GM19468 (cell line): ENCODE results near the gene ITIH6.

Experiments used
- ATAC-seq: cut with Tn5 transposase; IDR thresholded peaks from one replicate; pipeline ENCODE4 v1.9.1; 2021; ENCODE audit warnings: mild to moderate bottlenecking, moderate library complexity, moderate number of reproducible peaks; ENCODE audit not compliant: unreplicated experiment; ENCODE audit errors: extremely low read depth

Gene ITIH6

DNA sequence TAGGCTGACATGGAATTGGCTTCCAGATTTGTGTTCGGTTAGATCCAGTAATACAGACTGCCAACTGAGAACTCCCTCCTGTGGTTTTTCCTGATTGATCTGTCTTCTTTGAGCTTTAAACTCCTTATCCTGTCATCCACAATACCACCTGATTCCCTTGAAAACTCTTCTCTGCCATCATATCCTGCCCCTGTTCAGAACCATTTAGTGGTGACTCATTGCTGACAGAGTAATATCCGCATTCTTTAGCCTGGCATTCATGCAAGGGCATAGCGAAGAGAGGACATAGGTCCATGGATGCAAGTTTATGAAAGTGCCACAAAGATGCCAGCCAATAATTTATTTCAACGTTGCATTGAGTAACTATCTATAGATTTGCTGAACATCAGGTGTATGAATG, 76.6 kb downstream of the ITIH6 start:
- no peak for ATAC-seq

DNA sequence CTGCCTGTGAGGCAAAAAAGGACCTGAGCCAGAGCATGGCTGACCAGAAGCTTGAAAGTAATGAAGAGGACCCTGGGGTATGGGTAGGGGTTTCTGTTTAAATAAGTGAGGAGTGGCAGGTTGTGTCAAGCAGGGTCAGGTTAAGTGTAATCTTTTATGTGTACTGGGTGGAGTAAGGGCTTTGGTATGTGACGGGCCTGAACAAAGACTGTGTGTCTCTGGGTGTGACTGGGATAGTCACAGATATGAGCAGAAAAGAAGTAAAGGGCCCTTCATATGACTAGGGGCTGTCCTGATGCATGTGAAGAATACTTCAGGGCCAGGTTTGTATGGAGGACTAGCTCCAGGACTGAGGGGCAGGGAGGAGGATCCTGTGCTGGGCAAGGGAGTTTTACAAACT, 82.4 kb downstream of the ITIH6 start:
- ATAC-seq = no peak

GRCh38 chrX:54714424-54714823, 83.6 kb downstream of the ITIH6 start:
- no peak for ATAC-seq

DNA sequence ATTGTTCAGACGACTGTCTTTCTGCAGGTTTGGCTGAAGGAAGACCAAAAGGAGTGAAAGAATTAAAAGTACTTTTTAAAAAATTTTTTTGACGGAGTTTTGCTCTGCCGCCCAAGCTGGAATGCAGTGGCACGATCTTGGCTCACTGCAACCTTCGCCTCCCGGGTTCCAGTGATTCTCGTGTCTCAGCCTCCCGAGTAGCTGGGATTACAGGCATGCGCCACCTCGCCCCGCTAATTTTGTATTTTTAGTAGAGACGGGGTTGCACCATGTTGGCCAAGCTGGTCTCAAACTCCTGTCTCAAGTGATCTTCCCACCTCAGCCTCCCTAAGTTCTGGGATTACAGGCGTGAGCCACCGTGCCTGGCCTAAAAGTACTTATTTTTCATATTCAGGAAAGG, 86.3 kb downstream of the ITIH6 start:
- no peak for ATAC-seq

DNA sequence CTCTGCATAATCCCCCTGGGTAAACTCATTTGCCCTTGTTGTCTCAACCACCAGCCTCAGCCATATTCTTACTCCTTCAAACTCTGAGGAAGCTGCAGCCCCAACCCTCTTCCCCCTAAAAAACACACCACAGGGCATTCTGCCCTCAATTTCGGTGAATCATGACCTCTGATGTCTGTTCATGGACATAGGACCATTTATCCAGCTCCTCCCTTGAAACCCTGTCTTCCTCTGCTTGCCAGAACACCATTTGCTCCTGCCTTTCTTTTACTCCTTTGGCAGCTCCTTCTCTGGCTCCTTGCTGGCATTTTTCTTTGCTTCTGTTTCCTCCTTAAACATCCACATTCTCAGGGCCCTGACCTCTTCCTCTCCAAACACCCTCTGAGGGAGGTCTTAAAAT, 87.1 kb downstream of the ITIH6 start:
- ATAC-seq = no peak

DNA sequence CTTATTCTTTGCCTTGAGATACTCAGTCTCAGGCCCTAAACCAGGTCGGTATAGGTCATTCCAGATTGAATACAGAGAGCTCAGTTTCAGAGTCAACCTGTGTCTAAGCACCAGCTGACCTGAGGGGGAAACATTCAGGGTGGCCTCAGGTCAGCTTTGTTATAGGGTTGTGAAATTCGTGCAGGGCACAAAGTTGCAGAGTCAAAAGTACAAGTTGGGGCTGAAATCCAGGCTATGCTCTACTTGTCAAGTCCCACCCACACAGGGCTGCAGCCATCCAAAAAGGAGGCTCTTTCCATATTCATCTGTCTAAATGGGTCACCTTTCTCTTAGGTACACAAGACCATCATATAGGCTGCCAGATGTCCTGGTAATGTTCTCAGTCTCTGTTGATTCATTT, 89.7 kb downstream of the ITIH6 start:
- ATAC-seq = no peak
